Endothelial cell (in vitro differentiated cells): ENCODE measurements around the gene TAF1B. TPM values are rescaled to one million over a fixed set of nuclear protein-coding genes. Genes with fewer than 3 reads are reported as not detected.
A peak's percentile ranks its signal among the peaks of the same experiment; 100 is the strongest.

Experiments used
- DNase-seq: peaks from one replicate; pipeline ENCODE4 v3.0.0; 2021; ENCODE audit warnings: low spot score
- H3K27ac Mint-ChIP-seq: one replicate; pipeline ENCODE4 v1.8.0; 2021; ENCODE audit warnings: mixed read lengths, inconsistent platforms; ENCODE audit not compliant: unreplicated experiment
- H3K27me3 Mint-ChIP-seq: one replicate; pipeline ENCODE4 v1.8.0; 2021; ENCODE audit warnings: mild to moderate bottlenecking, moderate library complexity, mixed read lengths, inconsistent platforms; ENCODE audit not compliant: unreplicated experiment
- H3K36me3 Mint-ChIP-seq: one replicate; pipeline ENCODE4 v1.8.0; 2021; ENCODE audit warnings: mild to moderate bottlenecking, low read depth, mixed read lengths, inconsistent platforms; ENCODE audit not compliant: unreplicated experiment
- H3K4me1 Mint-ChIP-seq: one replicate; pipeline ENCODE4 v1.8.0; 2021; ENCODE audit warnings: mild to moderate bottlenecking, mixed read lengths, inconsistent platforms; ENCODE audit not compliant: unreplicated experiment
- H3K4me3 Mint-ChIP-seq: one replicate; pipeline ENCODE4 v1.8.0; 2021; ENCODE audit warnings: mild to moderate bottlenecking, mixed read lengths, inconsistent platforms; ENCODE audit not compliant: unreplicated experiment
- H3K9me3 Mint-ChIP-seq: one replicate; pipeline ENCODE4 v1.8.0; 2021; ENCODE audit warnings: mixed read lengths, inconsistent platforms; ENCODE audit not compliant: unreplicated experiment
- CTCF ChIP-seq: fragments of 200-600 bp; sonication (generic); IDR thresholded peaks from one replicate; pipeline ENCODE4 v1.5.0; 2021; ENCODE audit warnings: antibody characterized with exemption; ENCODE audit not compliant: unreplicated experiment
- total RNA-seq: library from RNA; stranded (reverse); fragmentation: NEBNext Ultra II Directional; extraction: Animal tissue kit (Norgen Biotek cat#: 25700); gene quantifications from one replicate; pipeline ENCODE4 v1.2.1, GENCODE V29; 2021; ENCODE audit not compliant: unreplicated experiment

Gene TAF1B
- total RNA-seq, 1 donor from 2014 or later, result 19.5 TPM

GRCh38 chr2:9844576-9844975 is 1.3 kb downstream of the TAF1B start:
- no peaks in the 10 kb centered on the region for H3K9me3 Mint-ChIP-seq
- H3K27ac Mint-ChIP-seq, result no peak overlapping the region
- TF ChIP-seq CTCF, result no peak
- peaks cover 2% of the 10 kb centered on the region for H3K27me3 Mint-ChIP-seq
- no peaks in the 10 kb centered on the region for H3K4me1 Mint-ChIP-seq
- H3K36me3 Mint-ChIP-seq, result no peaks in the 10 kb centered on the region
- DNase-seq, result no peak
- H3K4me3 Mint-ChIP-seq, result peak overlapping the region; percentile 93

- H3K36me3 Mint-ChIP-seq, result no peaks in the 10 kb centered on the region
- no peak overlapping the region for H3K27ac Mint-ChIP-seq
- H3K27me3 Mint-ChIP-seq, result peaks cover 2% of the 10 kb centered on the region
- no peak overlapping the region for H3K4me3 Mint-ChIP-seq
- no peaks in the 10 kb centered on the region for H3K4me1 Mint-ChIP-seq
- no peaks in the 10 kb centered on the region for H3K9me3 Mint-ChIP-seq
- no peak for TF ChIP-seq CTCF
- no peak for DNase-seq
These were observed 3.3 kb downstream of the TAF1B start for GRCh38 chr2:9846554-9846953.

- Mint-ChIP-seq H3K27me3 (peaks cover 2% of the 10 kb centered on the region), H3K4me3 (no peak overlapping the region), H3K4me1 (no peaks in the 10 kb centered on the region), H3K36me3 (peaks cover 1% of the 10 kb centered on the region), H3K9me3 (no peaks in the 10 kb centered on the region), H3K27ac (no peak overlapping the region)
- TF ChIP-seq CTCF, result no peak
- no peak for DNase-seq
These were observed 3.9 kb downstream of the TAF1B start for GRCh38 chr2:9847140-9847539.

GRCh38 chr2:9852881-9853280 is 9.6 kb downstream of the TAF1B start:
- H3K27ac Mint-ChIP-seq, result no peak overlapping the region
- H3K36me3 Mint-ChIP-seq, result peaks cover 46% of the 10 kb centered on the region
- H3K4me3 Mint-ChIP-seq, result no peak overlapping the region
- DNase-seq, result no peak
- H3K4me1 Mint-ChIP-seq, result no peaks in the 10 kb centered on the region
- H3K27me3 Mint-ChIP-seq, result no peaks in the 10 kb centered on the region
- peaks cover 8% of the 10 kb centered on the region for H3K9me3 Mint-ChIP-seq
- TF ChIP-seq CTCF, result no peak

- Mint-ChIP-seq H3K36me3 (peaks cover 84% of the 10 kb centered on the region), H3K9me3 (peaks cover 32% of the 10 kb centered on the region), H3K27me3 (peaks cover 9% of the 10 kb centered on the region), H3K4me1 (no peaks in the 10 kb centered on the region), H3K27ac (no peak overlapping the region), H3K4me3 (no peak overlapping the region)
- no peak for DNase-seq
- no peak for TF ChIP-seq CTCF
These were observed 14.8 kb downstream of the TAF1B start for GRCh38 chr2:9857814-9858729.
